Urinary bladder (tissue), 4 donors: ENCODE data around the gene P2RX6. TPM values are rescaled to one million over a fixed set of nuclear protein-coding genes. Genes with fewer than 3 reads are reported as not detected.
"Not testable (repeated sequence)": the region's sequence is repeated elsewhere in the genome, so short reads cannot be mapped to it uniquely, and the experiment has no call there.

Experiments
- DNase-seq: peaks from one replicate; pipeline ENCODE4 v3.0.0-alpha.2; 2015; ENCODE audit errors: extremely low spot score
- H3K27ac ChIP-seq: one replicate; pipeline ENCODE4 v1.5.1; 2013; ENCODE audit warnings: low read depth, mild to moderate bottlenecking, moderate library complexity
- H3K36me3 ChIP-seq: one replicate; pipeline ENCODE4 v1.6.1; 2013; ENCODE audit warnings: mild to moderate bottlenecking, moderate library complexity; ENCODE audit not compliant: insufficient read depth
- H3K4me1 ChIP-seq: one replicate; pipeline ENCODE4 v1.6.1; 2013; ENCODE audit warnings: mild to moderate bottlenecking, moderate library complexity; ENCODE audit not compliant: insufficient read depth
- H3K4me3 ChIP-seq: one replicate; pipeline ENCODE4 v1.5.1; 2013; ENCODE audit warnings: low read depth, low read length
- WGBS: extraction: QIAGEN DNeasy Blood & Tissue Kit; methylation state at CpG from one replicate; pipeline ENCODE4 v1.1.7; 2013; 5-methylcytosine and 5-hydroxymethylcytosine counted together
- polyA plus RNA-seq: library from polyadenylated mRNA; stranded (reverse); fragments of 200-250 nt; gene quantifications from one replicate; pipeline ENCODE4 v1.2.3, GENCODE V29; 2013
- total RNA-seq: library from RNA; depleted of rRNA; stranded (reverse); fragments of >200 nt; gene quantifications from one replicate; pipeline ENCODE4 v1.2.3, GENCODE V29; 2014
- donor health status: healthy with polysubstance abuse.
- donor health status: healthy.

Gene P2RX6
- total and polyA plus RNA-seq, 2 donors: 0.74 to 0.96 TPM

DNA sequence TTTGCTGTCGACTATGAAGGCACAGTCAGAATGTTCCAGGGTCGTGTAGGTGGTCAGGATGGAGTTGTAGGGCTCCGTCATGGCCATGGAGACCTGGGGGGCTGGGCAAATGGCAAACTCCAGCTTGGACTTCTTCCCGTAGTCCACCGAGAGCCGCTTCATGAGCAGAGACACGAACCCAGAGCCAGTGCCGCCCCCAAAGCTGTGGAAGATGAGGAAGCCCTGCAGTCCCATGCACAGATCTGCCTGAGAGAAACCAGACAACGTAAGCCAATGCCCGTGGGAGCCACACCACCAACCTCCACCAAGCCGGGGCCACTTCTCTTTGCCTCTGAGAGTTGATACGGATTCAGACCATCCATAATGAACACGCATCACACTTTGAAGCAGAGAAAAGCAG, 5.8 kb upstream of the P2RX6 start:
- not testable (repeated sequence) for DNase-seq, H3K4me1 ChIP-seq, H3K36me3 ChIP-seq, H3K4me3 ChIP-seq, H3K27ac ChIP-seq
- 86% methylated on average over 13 of the region's 13 CpGs for WGBS

DNA sequence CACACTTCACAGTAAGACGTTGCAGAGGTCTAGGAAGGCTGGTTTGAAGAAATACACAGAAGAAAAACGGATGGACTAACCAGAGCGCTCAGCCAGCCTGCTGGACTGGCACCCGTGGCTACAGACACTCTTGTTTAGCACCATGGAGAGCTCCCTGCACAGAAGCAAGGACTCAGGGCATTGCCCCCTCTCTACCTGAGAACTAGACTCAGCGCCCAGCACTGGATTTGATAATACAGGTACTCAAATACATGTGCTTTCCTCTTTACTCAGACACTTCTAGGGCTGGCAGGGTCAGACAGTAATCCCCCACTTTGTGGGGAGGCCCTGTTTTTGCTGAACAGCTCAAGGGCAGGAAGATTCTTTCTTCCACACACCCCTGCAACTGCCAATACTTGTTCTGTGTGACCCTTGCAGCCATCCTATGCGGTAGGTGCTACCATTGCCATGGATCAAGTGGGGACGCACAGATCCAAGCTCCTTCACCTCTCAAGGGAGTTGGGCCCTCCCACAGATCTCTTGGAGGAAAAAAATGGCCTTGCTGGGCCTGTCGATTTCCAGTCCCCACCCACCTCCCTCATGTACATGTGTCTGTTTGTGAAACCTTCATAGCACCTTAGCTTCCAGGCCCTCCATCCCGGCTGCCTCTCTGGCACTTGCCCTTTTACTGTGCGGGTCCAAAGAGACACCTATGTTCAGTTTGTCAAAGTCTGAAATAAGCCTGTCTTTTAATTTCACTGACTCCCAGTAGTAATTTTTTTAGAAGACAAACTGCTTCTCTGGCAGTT, 5.1 kb upstream of the P2RX6 start:
- no peak for DNase-seq
- Histone ChIP-seq H3K36me3 (no peaks in the 10 kb centered on the region), H3K4me3 (no peak overlapping the region), H3K4me1 (no peaks in the 10 kb centered on the region), H3K27ac (no peak overlapping the region)
- WGBS: 51% methylated on average over 10 of the region's 10 CpGs

DNA sequence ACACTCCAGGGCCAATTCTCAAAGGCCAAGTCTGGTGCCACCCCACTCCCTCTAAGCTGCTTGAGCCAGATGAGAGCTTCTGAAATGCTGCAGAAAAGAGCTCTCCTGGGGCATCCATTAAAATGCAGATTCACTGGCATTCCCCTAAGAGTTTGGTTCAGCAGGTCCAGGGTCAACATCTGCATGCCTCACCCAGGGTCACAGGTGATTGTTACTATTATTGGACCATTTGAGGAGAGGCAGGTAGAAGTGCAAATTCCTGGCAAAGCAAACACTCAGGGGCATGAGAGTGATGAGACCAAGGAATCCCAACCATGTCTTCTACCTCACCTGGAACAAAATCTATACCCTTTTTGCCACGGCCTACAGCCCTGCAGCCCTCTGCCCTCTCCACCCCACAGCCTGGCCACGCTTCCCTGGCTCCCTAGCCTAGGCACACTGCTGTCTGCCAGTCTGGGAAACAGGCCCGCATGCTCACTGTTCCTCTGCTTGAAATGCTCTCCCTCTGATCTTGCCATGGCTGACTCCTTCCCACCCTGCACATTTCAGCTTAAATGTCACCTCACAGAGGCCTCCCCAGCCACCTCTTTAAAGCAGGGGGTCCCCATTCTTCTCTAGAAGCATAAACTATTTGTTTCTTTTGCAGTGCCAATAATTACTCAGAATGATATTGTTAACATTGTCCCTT, 4.4 kb upstream of the P2RX6 start:
- Histone ChIP-seq H3K4me3 (no peak overlapping the region), H3K27ac (no peak overlapping the region), H3K36me3 (no peaks in the 10 kb centered on the region), H3K4me1 (no peaks in the 10 kb centered on the region)
- no peak for DNase-seq
- 88% methylated on average over 3 of the region's 3 CpGs for WGBS

DNA sequence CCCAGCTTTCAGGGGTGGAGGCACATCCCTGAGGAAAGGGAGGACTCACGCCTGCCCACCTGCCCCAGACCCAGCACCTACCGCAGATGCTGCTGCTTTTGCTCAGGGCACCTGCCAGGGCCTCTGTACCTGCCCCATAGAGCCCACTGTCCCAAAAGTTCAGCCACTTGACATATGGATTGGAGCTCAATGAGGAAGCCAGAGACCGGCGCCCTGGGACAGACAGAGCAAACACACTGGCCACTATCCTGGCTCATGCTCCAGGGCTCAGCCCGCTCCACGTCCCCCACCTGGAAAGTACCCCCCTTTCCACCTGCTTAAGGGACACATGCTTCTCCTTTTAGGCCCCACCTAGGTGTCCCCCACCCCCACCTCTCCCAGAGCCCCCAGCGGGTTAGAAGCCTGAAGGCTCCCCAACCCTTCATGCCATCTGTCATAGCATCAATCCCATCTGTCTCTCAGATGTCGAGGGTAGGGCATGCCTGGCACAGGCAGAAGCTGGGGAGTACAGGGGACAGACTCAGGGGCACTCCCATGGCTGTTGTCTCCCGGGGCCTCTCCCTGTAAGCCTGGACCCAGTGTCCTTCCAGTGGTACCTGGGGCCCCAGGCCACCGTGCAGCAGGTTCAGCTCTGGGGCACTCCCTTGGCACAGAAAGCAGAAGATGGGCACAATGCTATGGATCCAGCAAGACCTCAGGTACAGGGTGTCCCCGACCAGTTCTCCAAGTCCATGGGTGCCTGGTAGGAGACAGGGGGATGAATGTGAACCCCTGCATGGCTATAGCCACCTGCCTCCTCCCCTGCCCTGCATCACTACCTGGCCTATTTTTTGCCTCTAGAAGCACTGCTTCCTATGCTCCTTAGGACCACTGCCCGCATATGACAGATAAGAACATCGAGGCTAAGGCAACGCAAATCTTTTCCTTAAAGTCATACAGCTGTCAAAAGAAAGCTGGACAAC, 2.2 kb upstream of the P2RX6 start:
- H3K4me1 ChIP-seq: no peaks in the 10 kb centered on the region
- H3K27ac ChIP-seq: no peak overlapping the region
- H3K36me3 ChIP-seq: no peaks in the 10 kb centered on the region
- no peak for DNase-seq
- H3K4me3 ChIP-seq: no peak overlapping the region
- 82% methylated on average over 14 of the region's 14 CpGs for WGBS

DNA sequence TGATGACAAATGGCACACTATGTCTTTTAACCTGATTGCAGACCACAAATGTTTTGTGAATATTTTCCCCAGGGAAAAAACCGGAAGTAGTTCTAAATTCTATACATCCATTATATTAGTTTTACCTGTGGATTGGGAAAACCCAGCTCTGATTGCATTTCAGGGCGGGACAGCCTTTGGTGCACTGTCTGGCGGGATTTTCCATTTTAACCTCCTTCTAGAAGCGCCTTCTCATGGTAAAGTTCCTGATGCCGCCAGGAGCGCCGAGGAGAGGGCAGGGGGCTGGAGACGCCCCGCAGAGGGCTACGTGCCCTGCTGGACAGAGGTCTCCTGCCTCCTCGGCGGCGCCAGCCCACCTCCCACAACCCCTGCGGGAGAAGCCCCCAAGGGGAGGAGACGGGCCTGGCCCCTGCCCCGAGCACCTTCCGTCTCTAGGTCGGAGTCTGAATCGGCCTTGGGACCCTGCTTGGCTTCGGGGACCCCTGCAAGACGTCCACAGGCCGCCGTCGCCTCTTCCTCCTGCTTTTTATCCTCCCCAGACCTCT, 1.2 kb upstream of the P2RX6 start:
- H3K4me1 ChIP-seq: no peaks in the 10 kb centered on the region
- no peak overlapping the region for H3K27ac ChIP-seq
- no peak for DNase-seq
- peak overlapping the region; percentile 6 for H3K4me3 ChIP-seq
- 10% methylated on average over 24 of the region's 24 CpGs for WGBS
- no peaks in the 10 kb centered on the region for H3K36me3 ChIP-seq

DNA sequence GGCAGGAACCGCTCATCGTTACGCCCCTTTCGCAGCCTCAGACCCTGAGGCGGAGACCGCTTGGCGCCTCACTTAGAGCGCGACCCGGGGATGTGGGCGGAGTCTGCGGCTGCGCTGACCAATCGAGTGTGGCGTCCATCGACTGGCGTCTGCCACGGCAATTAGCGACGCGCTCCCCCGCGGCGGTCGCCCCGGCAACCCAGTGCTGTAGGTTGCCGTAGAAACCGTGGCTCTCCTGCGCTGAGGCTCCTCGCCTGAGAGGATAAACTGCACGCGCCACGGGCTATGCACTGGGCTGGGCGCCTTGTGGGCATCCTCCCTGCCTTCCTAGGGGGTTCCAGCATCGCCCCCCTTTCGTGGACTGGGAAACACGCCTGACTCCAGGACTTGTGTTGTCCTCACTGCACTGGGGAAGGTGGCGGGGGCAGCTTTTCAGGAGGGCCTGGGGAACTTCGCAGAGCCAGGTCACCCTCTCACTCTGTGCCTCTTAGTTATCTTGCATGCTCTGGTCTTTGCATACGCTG, 701 bp upstream of the P2RX6 start:
- H3K4me1 ChIP-seq: no peaks in the 10 kb centered on the region
- H3K36me3 ChIP-seq: no peaks in the 10 kb centered on the region
- peak overlapping the region; percentile 6 for H3K4me3 ChIP-seq
- peak; percentile 72 for DNase-seq
- no peak overlapping the region for H3K27ac ChIP-seq
- 1% methylated on average over 40 of the region's 40 CpGs for WGBS

DNA sequence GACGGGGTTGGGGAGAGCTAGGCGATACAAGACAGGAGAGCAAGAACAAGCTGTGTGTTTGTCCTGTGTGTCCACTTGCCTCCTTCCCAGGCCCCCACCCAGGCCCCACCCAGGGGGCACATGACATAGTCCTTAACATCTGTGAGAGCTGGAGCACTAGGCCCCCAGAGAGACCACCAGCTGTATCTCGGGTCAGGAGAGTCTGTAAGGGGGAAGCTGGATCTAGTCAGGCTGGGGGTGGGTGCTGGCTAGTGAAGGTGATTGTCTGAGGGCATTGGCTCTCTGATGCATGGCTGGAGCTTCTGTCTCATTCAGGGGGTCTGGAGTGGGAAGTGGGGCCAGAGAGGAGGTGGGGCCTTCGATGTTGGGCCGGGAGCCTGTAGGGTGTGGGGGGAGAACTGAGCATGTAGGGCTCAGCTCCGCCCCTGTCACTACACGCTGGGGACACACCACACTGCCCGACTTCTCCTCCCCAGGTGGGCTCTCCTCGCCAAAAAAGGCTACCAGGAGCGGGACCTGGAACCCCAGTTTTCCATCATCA, 571 bp downstream of the P2RX6 start:
- Histone ChIP-seq H3K4me1 (no peaks in the 10 kb centered on the region), H3K4me3 (no peak overlapping the region), H3K27ac (no peak overlapping the region), H3K36me3 (no peaks in the 10 kb centered on the region)
- WGBS: 58% methylated on average over 10 of the region's 10 CpGs
- no peak for DNase-seq

DNA sequence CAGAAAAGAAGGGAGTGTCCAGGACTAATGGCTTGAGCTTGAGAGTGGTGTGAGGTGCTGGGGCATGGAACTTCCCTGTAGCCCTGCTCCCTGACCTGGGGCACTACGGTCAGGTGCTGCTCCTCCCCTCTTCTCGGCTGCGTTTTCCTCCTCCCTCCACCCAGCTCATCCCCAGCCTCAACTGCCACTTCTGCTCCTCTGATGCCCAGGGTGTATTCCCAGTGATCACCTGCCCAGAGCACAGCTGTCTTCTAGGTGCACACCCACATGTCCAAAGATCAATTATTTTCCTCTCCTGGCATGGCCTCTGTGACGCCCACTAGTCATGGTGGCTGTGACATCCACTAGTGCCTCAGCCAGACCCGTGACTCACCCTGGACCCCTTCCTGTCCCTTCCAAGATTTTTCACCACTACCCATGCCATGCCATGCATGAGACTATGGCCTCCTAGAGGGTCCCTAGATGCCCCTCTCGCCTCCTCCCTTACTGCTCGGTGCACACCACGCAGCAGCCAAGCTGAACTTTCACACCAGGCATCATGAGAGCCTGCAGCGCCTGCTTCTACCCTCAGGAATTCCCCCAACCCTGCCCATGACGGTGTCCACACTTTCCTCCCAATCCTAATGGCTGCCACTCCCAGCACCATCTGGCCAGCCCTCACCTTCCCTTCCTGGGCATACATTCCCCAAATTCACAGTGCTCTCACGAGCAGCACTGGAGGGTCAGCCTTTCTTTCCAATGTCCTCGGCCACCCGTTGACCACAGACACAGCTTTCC, 1.9 kb downstream of the P2RX6 start:
- no peak overlapping the region for H3K4me3 ChIP-seq
- no peaks in the 10 kb centered on the region for H3K4me1 ChIP-seq
- DNase-seq: no peak
- WGBS: 85% methylated on average over 13 of the region's 13 CpGs
- H3K36me3 ChIP-seq: no peaks in the 10 kb centered on the region
- no peak overlapping the region for H3K27ac ChIP-seq

DNA sequence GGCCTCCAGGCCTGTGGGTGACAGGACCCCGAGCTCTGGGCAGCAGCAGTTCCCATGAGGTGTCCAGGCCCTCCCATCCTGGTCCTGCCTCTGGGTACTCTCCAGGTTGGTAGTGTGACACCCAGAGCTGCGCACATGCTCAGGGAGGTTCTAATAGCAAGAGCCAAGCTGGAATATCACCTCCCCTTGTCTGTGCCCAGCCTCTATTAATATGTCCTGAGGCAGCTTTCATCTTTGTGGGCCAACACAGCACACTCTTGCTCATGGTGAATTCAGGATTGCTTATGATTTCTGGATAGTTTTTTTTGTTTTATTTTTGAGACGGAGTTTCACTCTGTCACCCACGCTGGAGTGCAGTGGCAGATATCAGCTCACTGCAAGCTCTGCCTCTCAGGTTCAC, 3.3 kb downstream of the P2RX6 start:
- no peak for DNase-seq
- Histone ChIP-seq H3K36me3 (no peaks in the 10 kb centered on the region), H3K4me3 (no peak overlapping the region), H3K27ac (no peak overlapping the region), H3K4me1 (no peaks in the 10 kb centered on the region)
- WGBS: 96% methylated on average over 4 of the region's 4 CpGs

DNA sequence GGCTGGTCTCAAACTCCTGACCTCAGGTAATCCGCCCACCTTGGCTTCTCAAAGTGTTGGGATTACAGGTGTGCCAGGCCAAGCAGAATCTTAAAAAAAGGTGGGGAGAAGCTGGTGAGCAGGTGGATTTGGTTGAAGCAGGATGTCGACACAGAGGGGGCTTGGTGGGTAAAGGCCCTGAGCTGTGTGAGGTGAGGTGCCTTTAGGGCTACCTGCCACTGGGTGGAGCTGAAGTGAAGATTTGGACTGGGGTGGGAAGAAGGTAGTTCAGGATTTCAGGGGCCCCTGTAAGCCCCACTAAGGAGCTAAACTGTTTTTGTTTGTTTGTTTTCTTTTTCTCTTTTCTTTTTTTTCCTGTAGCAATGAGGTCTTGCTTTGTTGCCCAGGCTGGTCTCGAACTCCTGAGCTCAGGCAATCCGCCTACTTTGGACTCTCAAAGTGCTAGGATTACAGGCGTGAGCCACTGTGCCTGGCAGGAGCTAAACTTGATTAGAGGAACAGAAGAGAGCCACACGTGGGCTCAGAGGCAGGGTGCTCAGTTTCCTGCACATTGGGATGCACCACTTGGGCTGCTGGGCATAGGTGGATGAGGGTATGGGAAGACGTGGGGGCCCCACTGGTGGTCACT, 6.0 kb downstream of the P2RX6 start:
- DNase-seq: no peak
- H3K36me3 ChIP-seq: no peaks in the 10 kb centered on the region
- no peak overlapping the region for H3K27ac ChIP-seq
- 65% methylated on average over 7 of the region's 7 CpGs for WGBS
- no peak overlapping the region for H3K4me3 ChIP-seq
- no peaks in the 10 kb centered on the region for H3K4me1 ChIP-seq

DNA sequence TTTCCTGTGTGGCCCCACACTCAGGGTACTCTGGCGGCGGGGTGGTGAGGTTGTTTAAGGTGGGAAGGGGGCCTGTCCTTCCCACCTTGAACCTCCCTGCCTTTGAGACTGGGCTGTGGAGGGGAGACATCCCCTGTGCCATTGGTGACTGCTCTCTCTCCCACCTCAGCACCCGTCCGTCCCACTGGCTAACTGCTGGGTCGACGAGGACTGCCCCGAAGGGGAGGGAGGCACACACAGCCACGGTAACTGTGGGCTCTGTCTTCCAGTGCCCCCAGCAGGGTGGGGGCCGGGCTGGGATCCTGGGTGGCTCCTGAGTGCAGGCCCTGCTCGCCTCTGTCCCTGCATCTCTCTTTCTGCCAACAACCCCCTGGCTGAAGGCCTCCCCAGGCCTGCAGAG, 7.5 kb downstream of the P2RX6 start:
- WGBS: 72% methylated on average over 10 of the region's 10 CpGs

DNA sequence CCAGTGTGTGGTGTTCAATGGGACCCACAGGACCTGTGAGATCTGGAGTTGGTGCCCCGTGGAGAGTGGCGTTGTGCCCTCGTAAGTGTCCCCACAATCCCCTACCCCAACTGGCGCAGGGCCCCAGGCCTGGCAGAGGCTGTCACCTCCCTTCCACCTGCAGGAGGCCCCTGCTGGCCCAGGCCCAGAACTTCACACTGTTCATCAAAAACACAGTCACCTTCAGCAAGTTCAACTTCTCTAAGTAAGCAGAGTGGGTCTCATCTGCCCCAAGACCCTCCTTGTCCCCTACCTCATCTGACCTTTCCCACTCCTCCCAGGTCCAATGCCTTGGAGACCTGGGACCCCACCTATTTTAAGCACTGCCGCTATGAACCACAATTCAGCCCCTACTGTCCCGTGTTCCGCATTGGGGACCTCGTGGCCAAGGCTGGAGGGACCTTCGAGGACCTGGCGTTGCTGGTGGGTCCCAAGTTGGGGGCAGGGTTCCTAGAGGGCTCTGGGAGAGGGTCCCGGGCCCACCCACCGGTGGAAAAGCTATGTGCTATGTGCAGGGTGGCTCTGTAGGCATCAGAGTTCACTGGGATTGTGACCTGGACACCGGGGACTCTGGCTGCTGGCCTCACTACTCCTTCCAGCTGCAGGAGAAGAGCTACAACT, 8.1 kb downstream of the P2RX6 start:
- 81% methylated on average over 13 of the region's 13 CpGs for WGBS
- Histone ChIP-seq H3K27ac (no peak overlapping the region), H3K36me3 (no peaks in the 10 kb centered on the region), H3K4me3 (no peak overlapping the region), H3K4me1 (no peaks in the 10 kb centered on the region)
- no peak for DNase-seq

More for the DNA sequence above, 7.5 kb downstream of the P2RX6 start:
- H3K36me3 ChIP-seq: no peaks in the 10 kb centered on the region
- no peaks in the 10 kb centered on the region for H3K4me1 ChIP-seq
- no peak for DNase-seq
- H3K27ac ChIP-seq: no peak overlapping the region
- no peak overlapping the region for H3K4me3 ChIP-seq
